ENCODE results near the gene CYP2D6. TPM values are rescaled to one million over a fixed set of nuclear protein-coding genes. Genes with fewer than 3 reads are reported as not detected.
"Not testable (repeated sequence)": the region's sequence is repeated elsewhere in the genome, so short reads cannot be mapped to it uniquely, and the experiment has no call there.

CYP2D6 gene
- total RNA-seq, 1 donor from 2014 or later = 1.4 TPM

GRCh38 chr22:42142771-42143461, 12.3 kb upstream of the CYP2D6 start:
- H3K4me3 Mint-ChIP-seq (ENCODE audit: unreplicated experiment) = no peak overlapping the region
- H3K36me3 Mint-ChIP-seq (ENCODE audit: unreplicated experiment) = peaks cover 4% of the 10 kb centered on the region
- no peaks in the 10 kb centered on the region for H3K4me1 Mint-ChIP-seq (ENCODE audit: unreplicated experiment)
- H3K27me3 Mint-ChIP-seq (ENCODE audit: unreplicated experiment) = no peaks in the 10 kb centered on the region
- no peak for DNase-seq (ENCODE audit: extremely low spot score, unreplicated experiment)
- no peak overlapping the region for H3K27ac Mint-ChIP-seq (ENCODE audit: unreplicated experiment)
- TF ChIP-seq, protein P1, sequence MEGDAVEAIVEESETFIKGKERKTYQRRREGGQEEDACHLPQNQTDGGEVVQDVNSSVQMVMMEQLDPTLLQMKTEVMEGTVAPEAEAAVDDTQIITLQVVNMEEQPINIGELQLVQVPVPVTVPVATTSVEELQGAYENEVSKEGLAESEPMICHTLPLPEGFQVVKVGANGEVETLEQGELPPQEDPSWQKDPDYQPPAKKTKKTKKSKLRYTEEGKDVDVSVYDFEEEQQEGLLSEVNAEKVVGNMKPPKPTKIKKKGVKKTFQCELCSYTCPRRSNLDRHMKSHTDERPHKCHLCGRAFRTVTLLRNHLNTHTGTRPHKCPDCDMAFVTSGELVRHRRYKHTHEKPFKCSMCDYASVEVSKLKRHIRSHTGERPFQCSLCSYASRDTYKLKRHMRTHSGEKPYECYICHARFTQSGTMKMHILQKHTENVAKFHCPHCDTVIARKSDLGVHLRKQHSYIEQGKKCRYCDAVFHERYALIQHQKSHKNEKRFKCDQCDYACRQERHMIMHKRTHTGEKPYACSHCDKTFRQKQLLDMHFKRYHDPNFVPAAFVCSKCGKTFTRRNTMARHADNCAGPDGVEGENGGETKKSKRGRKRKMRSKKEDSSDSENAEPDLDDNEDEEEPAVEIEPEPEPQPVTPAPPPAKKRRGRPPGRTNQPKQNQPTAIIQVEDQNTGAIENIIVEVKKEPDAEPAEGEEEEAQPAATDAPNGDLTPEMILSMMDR (IDR thresholded peaks at IDR 0.05) = no peak
- H3K9me3 Mint-ChIP-seq (ENCODE audit: unreplicated experiment) = no peaks in the 10 kb centered on the region

DNA sequence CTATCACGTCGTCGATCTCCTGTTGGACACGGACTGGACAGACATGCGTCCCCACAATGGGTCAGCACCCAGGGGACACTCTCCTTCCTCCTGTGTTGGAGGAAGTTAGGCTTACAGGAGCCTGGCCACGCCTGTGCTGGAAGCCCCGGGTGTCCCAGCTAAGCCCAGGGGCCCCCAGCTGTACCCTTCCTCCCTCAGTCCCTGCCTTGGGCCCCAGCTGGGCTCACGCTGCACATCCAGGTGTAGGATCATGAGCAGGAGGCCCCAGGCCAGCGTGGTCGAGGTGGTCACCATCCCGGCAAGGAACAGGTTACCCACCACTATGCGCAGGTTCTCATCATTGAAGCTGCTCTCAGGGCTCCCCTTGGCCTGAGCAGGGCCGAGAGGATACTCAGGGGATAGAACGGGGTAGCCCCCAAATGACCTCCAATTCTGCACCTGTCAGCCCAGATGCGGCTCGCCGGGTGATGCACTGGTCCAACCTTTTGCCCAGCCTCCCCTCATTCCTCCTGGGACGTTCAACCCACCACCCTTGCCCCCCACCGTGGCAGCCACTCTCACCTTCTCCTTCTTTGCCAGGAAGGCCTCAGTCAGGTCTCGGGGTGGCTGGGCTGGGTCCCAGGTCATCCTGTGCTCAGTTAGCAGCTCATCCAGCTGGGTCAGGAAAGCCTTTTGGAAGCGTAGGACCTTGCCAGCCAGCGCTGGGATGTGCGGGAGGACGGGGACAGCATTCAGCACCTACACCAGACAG, 10.9 kb upstream of the CYP2D6 start:
- H3K4me1 Mint-ChIP-seq (ENCODE audit: unreplicated experiment); H3K9me3 Mint-ChIP-seq (ENCODE audit: unreplicated experiment); DNase-seq (ENCODE audit: extremely low spot score, unreplicated experiment); H3K27ac Mint-ChIP-seq (ENCODE audit: unreplicated experiment); H3K27me3 Mint-ChIP-seq (ENCODE audit: unreplicated experiment); H3K36me3 Mint-ChIP-seq (ENCODE audit: unreplicated experiment); H3K4me3 Mint-ChIP-seq (ENCODE audit: unreplicated experiment): not testable (repeated sequence)

DNA sequence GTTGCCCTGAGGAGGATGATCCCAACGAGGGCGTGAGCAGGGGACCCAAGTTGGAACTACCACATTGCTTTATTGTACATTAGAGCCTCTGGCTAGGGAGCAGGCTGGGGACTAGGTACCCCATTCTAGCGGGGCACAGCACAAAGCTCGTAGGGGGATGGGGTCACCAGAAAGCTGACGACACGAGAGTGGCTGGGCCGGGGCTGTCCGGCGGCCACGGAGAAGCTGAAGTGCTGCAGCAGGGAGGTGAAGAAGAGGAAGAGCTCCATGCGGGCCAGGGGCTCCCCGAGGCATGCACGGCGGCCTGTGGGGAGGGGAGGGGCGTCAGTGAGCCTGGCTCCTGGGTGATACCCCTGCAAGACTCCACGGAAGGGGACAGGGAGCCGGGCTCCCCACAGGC, 9.5 kb upstream of the CYP2D6 start:
- not testable (repeated sequence) for H3K27ac Mint-ChIP-seq (ENCODE audit: unreplicated experiment); H3K9me3 Mint-ChIP-seq (ENCODE audit: unreplicated experiment); H3K4me3 Mint-ChIP-seq (ENCODE audit: unreplicated experiment); H3K36me3 Mint-ChIP-seq (ENCODE audit: unreplicated experiment); H3K4me1 Mint-ChIP-seq (ENCODE audit: unreplicated experiment); H3K27me3 Mint-ChIP-seq (ENCODE audit: unreplicated experiment); DNase-seq (ENCODE audit: extremely low spot score, unreplicated experiment)

- not testable (repeated sequence) for H3K4me1 Mint-ChIP-seq (ENCODE audit: unreplicated experiment); H3K27me3 Mint-ChIP-seq (ENCODE audit: unreplicated experiment); H3K4me3 Mint-ChIP-seq (ENCODE audit: unreplicated experiment); H3K27ac Mint-ChIP-seq (ENCODE audit: unreplicated experiment); H3K9me3 Mint-ChIP-seq (ENCODE audit: unreplicated experiment); H3K36me3 Mint-ChIP-seq (ENCODE audit: unreplicated experiment); DNase-seq (ENCODE audit: extremely low spot score, unreplicated experiment)
Observed at GRCh38 chr22:42139508-42139907, 8.9 kb upstream of the CYP2D6 start.

DNA sequence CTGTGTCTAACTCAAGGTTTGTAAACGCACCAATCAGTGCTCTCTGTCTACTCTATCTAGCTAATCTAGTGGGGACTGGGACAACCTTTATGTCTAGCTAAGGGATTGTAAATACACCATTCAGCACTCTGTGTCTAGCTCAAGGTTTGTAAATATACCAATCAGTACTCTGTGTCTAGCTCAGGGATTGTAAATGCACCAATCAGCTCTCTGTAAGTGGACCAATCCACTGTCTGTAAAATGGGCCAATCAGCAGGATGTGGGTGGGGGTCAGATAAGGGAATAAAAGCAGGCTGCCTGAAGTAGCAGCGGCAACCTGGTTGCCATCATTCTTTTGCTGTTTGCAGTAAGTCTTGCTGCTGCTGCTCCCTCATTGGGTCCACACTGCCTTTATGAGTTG, 8.4 kb upstream of the CYP2D6 start:
- no peaks in the 10 kb centered on the region for H3K4me1 Mint-ChIP-seq (ENCODE audit: unreplicated experiment)
- H3K36me3 Mint-ChIP-seq (ENCODE audit: unreplicated experiment) = no peaks in the 10 kb centered on the region
- no peak overlapping the region for H3K27ac Mint-ChIP-seq (ENCODE audit: unreplicated experiment)
- TF ChIP-seq, protein P1 (IDR thresholded peaks at IDR 0.05) = no peak
- no peak overlapping the region for H3K4me3 Mint-ChIP-seq (ENCODE audit: unreplicated experiment)
- no peak for DNase-seq (ENCODE audit: extremely low spot score, unreplicated experiment)
- H3K27me3 Mint-ChIP-seq (ENCODE audit: unreplicated experiment) = no peaks in the 10 kb centered on the region
- no peaks in the 10 kb centered on the region for H3K9me3 Mint-ChIP-seq (ENCODE audit: unreplicated experiment)

- H3K36me3 Mint-ChIP-seq (ENCODE audit: unreplicated experiment) = no peaks in the 10 kb centered on the region
- no peaks in the 10 kb centered on the region for H3K27me3 Mint-ChIP-seq (ENCODE audit: unreplicated experiment)
- H3K27ac Mint-ChIP-seq (ENCODE audit: unreplicated experiment) = no peak overlapping the region
- no peaks in the 10 kb centered on the region for H3K4me1 Mint-ChIP-seq (ENCODE audit: unreplicated experiment)
- TF ChIP-seq, protein P1 (IDR thresholded peaks at IDR 0.05) = no peak
- no peaks in the 10 kb centered on the region for H3K9me3 Mint-ChIP-seq (ENCODE audit: unreplicated experiment)
- no peak overlapping the region for H3K4me3 Mint-ChIP-seq (ENCODE audit: unreplicated experiment)
- DNase-seq (ENCODE audit: extremely low spot score, unreplicated experiment) = no peak
Observed at GRCh38 chr22:42138122-42138770, 7.6 kb upstream of the CYP2D6 start.

DNA sequence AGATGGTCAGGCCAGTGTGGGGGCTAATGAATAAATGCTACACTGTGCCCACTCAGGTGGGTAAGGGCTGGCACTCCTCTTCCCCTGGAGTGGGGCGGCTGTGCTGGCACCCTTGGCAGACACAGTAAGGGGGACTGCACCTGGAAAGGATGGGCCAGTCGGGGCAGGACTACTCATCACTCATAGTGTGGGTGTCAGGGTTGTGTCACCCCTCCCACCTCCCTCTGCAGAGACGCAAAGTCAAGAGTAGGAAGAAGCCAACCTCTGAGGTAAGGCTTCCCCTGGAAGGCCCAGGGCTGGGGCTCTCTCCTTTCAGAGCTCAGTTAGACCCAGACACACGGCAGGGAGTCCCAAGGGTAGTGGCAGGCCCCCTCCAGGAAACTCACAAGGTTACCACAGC, 5.1 kb upstream of the CYP2D6 start:
- not testable (repeated sequence) for H3K27ac Mint-ChIP-seq (ENCODE audit: unreplicated experiment); H3K9me3 Mint-ChIP-seq (ENCODE audit: unreplicated experiment); H3K4me3 Mint-ChIP-seq (ENCODE audit: unreplicated experiment); H3K4me1 Mint-ChIP-seq (ENCODE audit: unreplicated experiment); H3K36me3 Mint-ChIP-seq (ENCODE audit: unreplicated experiment); H3K27me3 Mint-ChIP-seq (ENCODE audit: unreplicated experiment); DNase-seq (ENCODE audit: extremely low spot score, unreplicated experiment)

Measured in osteocyte (in vitro differentiated cells).